CD8-positive, alpha-beta memory T cell (primary cell): ENCODE measurements around the gene AMN. TPM values are rescaled to one million over a fixed set of nuclear protein-coding genes. Genes with fewer than 3 reads are reported as not detected.

Experiments
- CTCF ChIA-PET: fragments of 350-600 bp; sonication (Branson Sonifier 250); formaldehyde crosslinking; loops from one replicate; lab custom pipeline; 2021; ENCODE audit warnings: antibody characterized with exemption; lab: Charles Lee
- POLR2A ChIA-PET: fragments of 350-600 bp; sonication (Branson Sonifier 250); formaldehyde crosslinking; loops from one replicate; lab custom pipeline; 2021; ENCODE audit warnings: antibody characterized with exemption; lab: Charles Lee
- DNase-seq, 5 donors: peaks; one replicate each; pipeline versions ENCODE4 v3.0.0 to v3.0.0-alpha.2; 2020 to 2022; ENCODE audit warnings: mixed read lengths in 1 of 5
- H3K27ac ChIP-seq: one replicate; pipeline ENCODE4 v1.7.0; 2013; ENCODE audit warnings: low read depth, mild to moderate bottlenecking, low read length, moderate library complexity
- H3K27me3 ChIP-seq: 2 replicates; pipeline ENCODE4 v1.7.0; 2013; ENCODE audit warnings: low read length, mild to moderate bottlenecking; ENCODE audit not compliant: insufficient read depth, poor library complexity, severe bottlenecking
- H3K36me3 ChIP-seq: 2 replicates; pipeline ENCODE4 v1.7.0; 2013; ENCODE audit warnings: mild to moderate bottlenecking, low read length, moderate library complexity; ENCODE audit not compliant: insufficient read depth
- H3K4me1 ChIP-seq: 2 replicates; pipeline ENCODE4 v1.7.0; 2013; ENCODE audit warnings: mild to moderate bottlenecking, low read length, moderate library complexity; ENCODE audit not compliant: insufficient read depth
- H3K4me3 ChIP-seq: 2 replicates; pipeline ENCODE4 v1.7.0; 2013; ENCODE audit warnings: mild to moderate bottlenecking, low read length
- H3K9me3 ChIP-seq: 2 replicates; pipeline ENCODE4 v1.7.0; 2013; ENCODE audit warnings: mild to moderate bottlenecking, low read length
- H3K27ac Mint-ChIP-seq, 8 donors: one replicate each; pipeline ENCODE4 v1.8.0; 2020 to 2021; ENCODE audit warnings: mixed read lengths in 8 of 8, mild to moderate bottlenecking in 6 of 8, inconsistent platforms in 3 of 8, moderate library complexity in 3 of 8
- H3K27me3 Mint-ChIP-seq, 2 donors: one replicate each; pipeline ENCODE4 v1.8.0; 2020 to 2021; ENCODE audit warnings: mixed read lengths in 2 of 2, mild to moderate bottlenecking in 1 of 2, moderate library complexity in 1 of 2
- H3K36me3 Mint-ChIP-seq, 3 donors: one replicate each; pipeline ENCODE4 v1.8.0; 2020 to 2021; ENCODE audit warnings: mixed read lengths in 3 of 3, inconsistent platforms in 1 of 3, mild to moderate bottlenecking in 1 of 3
- H3K4me1 Mint-ChIP-seq, 3 donors: one replicate each; pipeline ENCODE4 v1.8.0; 2020 to 2021; ENCODE audit warnings: mixed read lengths in 3 of 3, inconsistent platforms in 1 of 3, mild to moderate bottlenecking in 1 of 3
- H3K4me3 Mint-ChIP-seq, 7 donors: one replicate each; pipeline ENCODE4 v1.8.0; 2020 to 2021; ENCODE audit warnings: mixed read lengths in 7 of 7, mild to moderate bottlenecking in 6 of 7, moderate library complexity in 4 of 7, inconsistent platforms in 2 of 7
- H3K9me3 Mint-ChIP-seq, 5 donors: one replicate each; pipeline ENCODE4 v1.8.0; 2020 to 2022; ENCODE audit warnings: mixed read lengths in 5 of 5, mild to moderate bottlenecking in 3 of 5, moderate library complexity in 2 of 5, inconsistent platforms in 1 of 5
- polyA plus RNA-seq: library from polyadenylated mRNA; unstranded; fragments of 300-500 nt; fragmentation: Illumina TruSeq; gene quantifications from one replicate; pipeline ENCODE4 v1.2.3, GENCODE V29; 2021
- total RNA-seq, 2 experiments: library from RNA; stranded (reverse); gene quantifications; one replicate each; pipeline ENCODE4 v1.2.3, GENCODE V29; 2021

AMN gene
- total and polyA plus RNA-seq, 3 experiments from 2014 or later: 0.66 to 1.6 (median 0.75) TPM

DNA sequence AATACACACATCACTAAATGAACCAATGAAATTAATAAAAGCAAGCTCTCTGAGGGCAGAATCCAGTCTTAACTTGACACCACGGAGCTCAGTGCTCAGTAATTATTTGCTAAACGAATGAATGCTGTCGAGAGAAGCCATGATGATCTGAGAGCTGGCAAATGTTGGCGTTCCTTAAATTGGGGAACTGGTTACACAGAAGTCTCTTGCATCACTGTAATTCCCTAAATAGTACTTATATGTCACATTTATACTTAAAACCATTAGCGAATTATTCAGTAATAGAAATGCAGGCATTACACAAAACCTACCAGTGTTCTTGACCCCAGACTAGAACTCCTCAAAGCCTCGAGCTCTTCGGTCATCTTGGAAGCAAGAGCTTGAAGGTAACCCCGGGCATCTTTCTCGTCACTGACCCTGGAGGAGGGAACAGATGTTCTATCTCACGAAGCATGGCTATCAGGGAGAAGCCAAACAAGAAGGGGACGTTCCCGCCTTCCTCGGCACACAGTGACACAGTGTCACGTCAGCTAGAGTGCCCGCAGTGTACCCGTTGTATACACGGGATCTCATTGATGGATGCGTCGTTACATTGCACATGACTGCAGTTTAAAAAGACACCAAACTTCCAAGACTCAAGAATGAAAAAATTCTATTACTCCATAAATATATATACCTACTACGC, 43.6 kb downstream of the AMN start:
- Histone ChIP-seq H3K36me3 (no peaks in the 10 kb centered on the region), H3K27ac (no peak overlapping the region), H3K4me1 (no peaks in the 10 kb centered on the region), H3K4me3 (no peak overlapping the region), H3K27me3 (no peaks in the 10 kb centered on the region), H3K9me3 (no peaks in the 10 kb centered on the region)
- Mint-ChIP-seq H3K36me3 (no peaks in the 10 kb centered on the region), H3K4me3 (no peak overlapping the region), H3K9me3 (no peaks in the 10 kb centered on the region), H3K27ac (peak overlapping the region in 1 of 8 donors; percentile 17), H3K4me1 (no peaks in the 10 kb centered on the region), H3K27me3 (no peaks in the 10 kb centered on the region)
- CTCF ChIA-PET: no interaction called here
- no peak for DNase-seq
- POLR2A ChIA-PET: no interaction called here

DNA sequence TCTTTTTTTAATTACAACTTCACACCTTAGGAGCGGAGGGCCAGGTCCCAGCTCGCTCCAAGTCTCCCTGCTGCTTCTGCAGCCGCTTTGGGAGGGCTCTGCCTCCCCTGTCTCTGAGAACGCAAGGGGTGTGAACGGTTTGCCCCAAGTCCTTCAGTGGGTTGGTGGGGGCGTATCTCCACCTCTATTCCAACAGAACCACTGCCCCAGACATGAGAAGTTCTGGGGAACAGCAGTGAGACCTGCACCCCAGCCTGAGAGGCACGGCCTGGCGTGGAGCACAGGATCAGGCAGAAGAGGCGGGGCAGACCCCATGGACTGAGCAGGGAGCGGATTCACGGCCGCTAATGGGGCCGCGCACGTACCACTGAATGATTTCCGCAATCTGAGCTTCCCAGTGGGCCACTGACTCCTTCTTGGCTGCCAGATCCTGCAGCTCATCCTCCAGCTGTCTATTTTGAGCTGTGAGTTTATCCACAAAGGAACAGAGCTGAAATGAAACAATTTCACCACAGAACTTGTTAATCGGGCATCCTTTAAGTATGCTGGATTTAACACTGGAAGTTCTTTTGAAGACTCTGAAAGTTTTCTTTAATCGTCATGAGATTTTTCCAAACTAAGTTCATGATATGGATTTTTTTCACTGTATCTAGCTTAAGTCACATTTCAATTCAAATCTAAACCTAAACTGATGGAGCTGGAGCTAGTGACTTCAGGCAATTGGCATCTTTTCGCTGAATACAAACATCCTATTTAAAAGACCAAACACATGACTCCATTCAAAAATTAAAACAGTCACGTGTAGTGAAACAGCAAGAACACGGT, 44.4 kb downstream of the AMN start:
- DNase-seq: no peak
- no peaks in the 10 kb centered on the region for H3K27me3 Mint-ChIP-seq
- CTCF ChIA-PET: no interaction called here

DNA sequence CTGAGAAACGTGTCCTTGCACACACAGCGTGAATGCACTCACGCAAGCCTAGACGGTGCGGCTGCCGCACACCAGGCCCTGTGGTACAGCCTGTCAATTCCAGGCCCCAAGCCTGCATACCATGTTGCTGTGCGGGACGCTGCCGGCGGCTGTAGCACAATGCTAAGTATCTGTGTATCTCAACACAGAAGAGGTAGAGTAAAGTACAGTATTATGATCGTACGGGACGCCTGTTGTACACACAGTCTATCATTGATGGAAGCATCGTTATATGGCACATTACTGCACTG, 45.0 kb downstream of the AMN start:
- H3K36me3 Mint-ChIP-seq: no peaks in the 10 kb centered on the region

More for the DNA sequence above, 44.4 kb downstream of the AMN start:
- Histone ChIP-seq H3K4me1 (no peaks in the 10 kb centered on the region), H3K27me3 (no peaks in the 10 kb centered on the region), H3K36me3 (no peaks in the 10 kb centered on the region), H3K27ac (no peak overlapping the region), H3K9me3 (no peaks in the 10 kb centered on the region), H3K4me3 (no peak overlapping the region)
- Mint-ChIP-seq H3K9me3 (no peaks in the 10 kb centered on the region), H3K4me3 (no peak overlapping the region), H3K4me1 (no peaks in the 10 kb centered on the region), H3K36me3 (no peaks in the 10 kb centered on the region), H3K27ac (no peak overlapping the region)
- POLR2A ChIA-PET: no interaction called here

DNA sequence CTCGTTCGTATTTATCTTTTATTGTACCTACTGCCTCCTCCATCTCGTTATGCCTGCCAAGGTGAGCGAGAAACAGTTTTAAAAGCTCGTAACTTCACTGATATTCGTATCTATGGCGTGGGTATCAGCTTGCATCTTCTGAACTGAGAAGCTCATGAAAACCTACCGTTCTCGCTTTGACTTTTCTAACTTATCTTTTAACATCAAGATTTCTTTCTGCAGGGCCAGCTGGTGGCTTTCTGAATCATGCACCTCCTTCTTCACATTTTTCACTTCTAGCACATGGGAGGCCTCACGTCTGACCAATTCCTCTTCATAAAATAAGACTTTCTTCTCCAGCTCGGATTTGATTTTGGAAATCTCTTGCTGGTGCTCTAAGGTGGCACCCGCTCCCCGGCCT, 45.8 kb downstream of the AMN start:
- no peaks in the 10 kb centered on the region for H3K4me1 ChIP-seq
- no peaks in the 10 kb centered on the region for H3K4me1 Mint-ChIP-seq
- no peaks in the 10 kb centered on the region for H3K27me3 ChIP-seq
- H3K27ac ChIP-seq: no peak overlapping the region
- ChIA-PET CTCF (no interaction called here), POLR2A (no interaction called here)
- H3K27ac Mint-ChIP-seq: no peak overlapping the region
- no peaks in the 10 kb centered on the region for H3K9me3 ChIP-seq
- no peak for DNase-seq
- H3K36me3 ChIP-seq: no peaks in the 10 kb centered on the region
- H3K27me3 Mint-ChIP-seq: no peaks in the 10 kb centered on the region
- no peak overlapping the region for H3K4me3 ChIP-seq
- H3K4me3 Mint-ChIP-seq: peak overlapping the region in 1 of 7 donors; percentile 80
- H3K36me3 Mint-ChIP-seq: no peaks in the 10 kb centered on the region
- no peaks in the 10 kb centered on the region for H3K9me3 Mint-ChIP-seq

More for the DNA sequence above, 45.0 kb downstream of the AMN start:
- Mint-ChIP-seq H3K9me3 (no peaks in the 10 kb centered on the region), H3K4me1 (no peaks in the 10 kb centered on the region), H3K27ac (no peak overlapping the region), H3K27me3 (no peaks in the 10 kb centered on the region), H3K4me3 (no peak overlapping the region)
- Histone ChIP-seq H3K9me3 (no peaks in the 10 kb centered on the region), H3K36me3 (no peaks in the 10 kb centered on the region), H3K4me3 (no peak overlapping the region), H3K27ac (no peak overlapping the region), H3K27me3 (no peaks in the 10 kb centered on the region), H3K4me1 (no peaks in the 10 kb centered on the region)
- ChIA-PET POLR2A (no interaction called here), CTCF (no interaction called here)
- no peak for DNase-seq

DNA sequence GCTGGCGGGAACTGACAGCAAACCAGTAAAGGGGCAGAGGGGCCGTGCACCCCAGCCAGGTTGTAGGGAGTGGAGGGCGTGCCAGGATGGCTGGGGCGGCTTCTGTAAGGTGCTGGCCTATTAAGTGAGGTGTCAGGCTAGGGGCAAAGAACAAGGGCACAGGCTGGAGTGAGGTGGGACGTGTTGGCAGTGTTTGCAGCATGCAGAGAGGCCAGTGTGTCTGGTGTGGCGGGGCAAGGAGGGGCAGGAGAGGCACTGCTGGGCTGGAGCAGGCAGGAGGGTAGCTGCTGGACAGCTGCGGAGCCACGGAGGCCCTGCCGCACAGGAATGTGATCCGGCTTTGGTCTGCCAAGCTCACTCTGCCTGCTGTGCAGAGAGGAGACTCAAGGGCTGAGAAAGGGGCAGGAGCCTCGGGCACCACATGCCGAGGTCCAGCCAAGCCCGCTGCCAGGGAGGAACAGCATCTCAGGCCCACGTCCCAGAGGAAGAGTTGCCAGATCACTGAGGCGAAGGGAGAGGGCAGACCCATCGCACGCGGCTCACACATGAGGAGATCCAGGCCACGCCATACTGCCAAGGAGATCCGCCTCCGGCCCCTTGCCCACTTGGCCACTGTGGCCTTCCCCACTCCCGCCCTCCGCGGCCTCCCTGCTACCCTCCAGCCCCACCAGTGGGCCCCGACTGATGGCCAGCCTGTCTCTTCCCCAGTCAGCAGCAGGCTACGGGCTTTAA, 46.8 kb downstream of the AMN start:
- no peak for DNase-seq
- no peak overlapping the region for H3K4me3 ChIP-seq
- no peaks in the 10 kb centered on the region for H3K27me3 ChIP-seq
- H3K4me1 ChIP-seq: no peaks in the 10 kb centered on the region
- POLR2A ChIA-PET: no interaction called here
- no peaks in the 10 kb centered on the region for H3K36me3 ChIP-seq
- H3K4me3 Mint-ChIP-seq: no peak overlapping the region
- CTCF ChIA-PET: no interaction called here
- H3K9me3 ChIP-seq: no peaks in the 10 kb centered on the region
- H3K4me1 Mint-ChIP-seq: no peaks in the 10 kb centered on the region
- H3K27ac ChIP-seq: no peak overlapping the region
- H3K27ac Mint-ChIP-seq: no peak overlapping the region
- no peaks in the 10 kb centered on the region for H3K9me3 Mint-ChIP-seq
- H3K27me3 Mint-ChIP-seq: no peaks in the 10 kb centered on the region
- no peaks in the 10 kb centered on the region for H3K36me3 Mint-ChIP-seq

DNA sequence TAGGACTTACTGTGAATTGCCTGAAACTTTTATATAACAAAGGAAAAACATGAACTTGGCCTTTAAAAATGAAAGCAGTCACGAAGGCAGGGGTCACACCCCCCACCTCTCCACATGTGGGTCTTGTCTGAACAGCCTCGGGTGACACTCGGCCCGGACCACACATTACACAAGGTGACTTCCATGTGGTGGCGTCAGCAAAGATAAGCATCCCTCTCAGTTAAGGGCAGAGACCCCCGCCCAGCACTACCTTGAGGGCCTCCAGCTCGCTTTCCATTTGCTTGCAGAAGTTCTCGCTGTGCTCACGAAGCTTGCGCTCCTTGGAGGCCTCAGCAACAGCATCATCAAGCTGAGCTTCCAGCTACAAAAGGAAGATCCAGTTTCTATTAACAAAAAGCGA, 47.4 kb downstream of the AMN start:
- CTCF ChIA-PET: no interaction called here

DNA sequence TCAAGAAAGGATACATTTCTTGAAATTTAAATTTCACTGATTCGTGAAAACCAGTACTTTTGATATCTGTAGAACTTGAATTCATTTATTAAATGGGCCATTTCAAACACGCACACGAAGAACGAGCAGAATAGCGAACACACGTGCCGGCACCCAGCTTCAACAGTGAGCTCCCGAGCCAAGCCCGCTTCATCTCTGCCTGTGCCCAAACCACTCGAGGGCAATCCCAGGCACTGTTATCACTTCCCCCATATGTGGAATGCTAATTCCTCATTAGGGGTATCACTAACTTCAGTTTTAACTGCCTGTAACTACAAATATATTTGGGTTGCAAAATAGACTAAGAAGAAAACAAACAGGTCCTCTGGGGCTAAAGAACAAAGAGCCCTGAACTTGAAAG, 48.0 kb downstream of the AMN start:
- POLR2A ChIA-PET: no interaction called here
- H3K9me3 ChIP-seq: no peaks in the 10 kb centered on the region
- H3K4me3 Mint-ChIP-seq: no peak overlapping the region
- H3K27me3 ChIP-seq: no peaks in the 10 kb centered on the region
- no peaks in the 10 kb centered on the region for H3K36me3 Mint-ChIP-seq
- H3K27ac Mint-ChIP-seq: no peak overlapping the region
- H3K9me3 Mint-ChIP-seq: no peaks in the 10 kb centered on the region
- no peak overlapping the region for H3K4me3 ChIP-seq
- H3K4me1 Mint-ChIP-seq: no peaks in the 10 kb centered on the region
- H3K4me1 ChIP-seq: no peaks in the 10 kb centered on the region
- CTCF ChIA-PET: no interaction called here
- DNase-seq: no peak
- H3K36me3 ChIP-seq: no peaks in the 10 kb centered on the region
- no peaks in the 10 kb centered on the region for H3K27me3 Mint-ChIP-seq
- H3K27ac ChIP-seq: no peak overlapping the region

More for the DNA sequence above, 47.4 kb downstream of the AMN start:
- Histone ChIP-seq H3K9me3 (no peaks in the 10 kb centered on the region), H3K4me3 (no peak overlapping the region), H3K36me3 (no peaks in the 10 kb centered on the region), H3K27ac (no peak overlapping the region), H3K4me1 (no peaks in the 10 kb centered on the region), H3K27me3 (no peaks in the 10 kb centered on the region)
- H3K27ac Mint-ChIP-seq: no peak overlapping the region
- no peaks in the 10 kb centered on the region for H3K27me3 Mint-ChIP-seq
- no peak for DNase-seq
- H3K4me1 Mint-ChIP-seq: no peaks in the 10 kb centered on the region
- H3K4me3 Mint-ChIP-seq: no peak overlapping the region
- POLR2A ChIA-PET: no interaction called here
- H3K9me3 Mint-ChIP-seq: no peaks in the 10 kb centered on the region
- H3K36me3 Mint-ChIP-seq: no peaks in the 10 kb centered on the region

DNA sequence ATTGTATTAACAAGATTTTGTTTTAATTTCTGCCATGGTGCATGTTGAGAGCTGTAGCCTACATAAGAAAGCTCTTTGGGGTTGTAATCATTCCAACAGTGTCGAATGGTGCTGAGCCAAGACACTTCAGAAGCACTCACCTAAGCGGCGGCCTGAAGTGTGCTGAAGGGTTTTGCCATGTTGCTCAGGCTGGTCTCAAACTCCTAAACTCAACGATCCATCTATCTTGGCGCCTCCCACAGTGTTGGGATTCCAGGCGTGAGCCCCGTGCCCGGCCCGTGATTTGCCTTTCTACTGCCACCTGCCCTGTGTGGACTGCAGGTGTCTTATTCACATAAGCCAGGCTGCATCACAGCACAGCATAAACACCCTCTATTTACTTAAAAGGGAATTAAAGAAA, 48.9 kb downstream of the AMN start:
- ChIA-PET POLR2A (no interaction called here), CTCF (no interaction called here)
- H3K4me1 Mint-ChIP-seq: no peaks in the 10 kb centered on the region
- H3K4me3 Mint-ChIP-seq: no peak overlapping the region
- no peak for DNase-seq
- Histone ChIP-seq H3K4me1 (no peaks in the 10 kb centered on the region), H3K27ac (no peak overlapping the region), H3K9me3 (no peaks in the 10 kb centered on the region), H3K4me3 (no peak overlapping the region), H3K36me3 (no peaks in the 10 kb centered on the region), H3K27me3 (no peaks in the 10 kb centered on the region)
- no peaks in the 10 kb centered on the region for H3K9me3 Mint-ChIP-seq
- H3K27ac Mint-ChIP-seq: no peak overlapping the region
- no peaks in the 10 kb centered on the region for H3K36me3 Mint-ChIP-seq
- no peaks in the 10 kb centered on the region for H3K27me3 Mint-ChIP-seq
